Astrocyte (in vitro differentiated cells and primary cell): ENCODE measurements around the gene G3BP1. TPM values are rescaled to one million over a fixed set of nuclear protein-coding genes. Genes with fewer than 3 reads are reported as not detected.

Source experiments
- DNase-seq: peaks from one replicate; pipeline ENCODE4 v3.0.0-alpha.2; 2010; ENCODE audit warnings: low read depth
- FAIRE-seq: peaks from 2 replicates; lab custom pipeline; 2011; peaks lifted over from hg19 to GRCh38; lab: Jason Lieb, UNC
- H2AFZ ChIP-seq: 2 replicates; pipeline ENCODE4 v1.6.0; 2012; ENCODE audit warnings: low read depth, low read length, inconsistent platforms
- H3K27ac ChIP-seq: 2 replicates; pipeline ENCODE4 v1.5.1; 2011; ENCODE audit warnings: low read depth, low read length, inconsistent platforms
- H3K27me3 ChIP-seq: 2 replicates; pipeline ENCODE4 v1.6.0; 2011; ENCODE audit warnings: low read length, inconsistent platforms; ENCODE audit not compliant: insufficient read depth
- H3K36me3 ChIP-seq: 2 replicates; pipeline ENCODE4 v1.5.1; 2011; ENCODE audit warnings: low read length, inconsistent platforms; ENCODE audit not compliant: insufficient read depth
- H3K4me1 ChIP-seq: 2 replicates; pipeline ENCODE4 v1.5.1; 2011; ENCODE audit warnings: low read length, inconsistent platforms; ENCODE audit not compliant: insufficient read depth
- H3K4me2 ChIP-seq: 2 replicates; pipeline ENCODE4 v1.6.0; 2012; ENCODE audit warnings: low read length, inconsistent platforms
- H3K4me3 ChIP-seq: 2 replicates; pipeline ENCODE4 v1.5.1; 2011; ENCODE audit warnings: low read depth, mild to moderate bottlenecking, low read length, inconsistent platforms; ENCODE audit not compliant: insufficient read depth
- H3K79me2 ChIP-seq: 2 replicates; pipeline ENCODE4 v1.6.0; 2012; ENCODE audit warnings: mild to moderate bottlenecking, low read length, inconsistent platforms; ENCODE audit not compliant: insufficient read depth
- H3K9ac ChIP-seq: 2 replicates; pipeline ENCODE4 v1.6.0; 2012; ENCODE audit warnings: mild to moderate bottlenecking, low read length, inconsistent platforms
- H3K9me3 ChIP-seq: 2 replicates; pipeline ENCODE4 v1.5.1; 2012; ENCODE audit warnings: low read depth, mild to moderate bottlenecking, low read length, inconsistent platforms; ENCODE audit not compliant: insufficient read depth
- H4K20me1 ChIP-seq: 2 replicates; pipeline ENCODE4 v1.6.0; 2012; ENCODE audit warnings: low read length, inconsistent platforms; ENCODE audit not compliant: insufficient read depth
- H3K27ac Mint-ChIP-seq: one replicate; pipeline ENCODE4 v1.8.0; 2021; ENCODE audit warnings: mild to moderate bottlenecking, mixed read lengths; ENCODE audit not compliant: unreplicated experiment
- H3K27me3 Mint-ChIP-seq: one replicate; pipeline ENCODE4 v1.8.0; 2021; ENCODE audit warnings: low read depth, mixed read lengths; ENCODE audit not compliant: unreplicated experiment
- H3K36me3 Mint-ChIP-seq: one replicate; pipeline ENCODE4 v1.8.0; 2021; ENCODE audit warnings: low read depth, mixed read lengths; ENCODE audit not compliant: unreplicated experiment
- H3K4me1 Mint-ChIP-seq: one replicate; pipeline ENCODE4 v1.8.0; 2021; ENCODE audit warnings: low read depth, mixed read lengths; ENCODE audit not compliant: unreplicated experiment
- H3K4me3 Mint-ChIP-seq: one replicate; pipeline ENCODE4 v1.8.0; 2021; ENCODE audit warnings: mild to moderate bottlenecking, moderate library complexity, mixed read lengths; ENCODE audit not compliant: unreplicated experiment
- H3K9me3 Mint-ChIP-seq: one replicate; pipeline ENCODE4 v1.8.0; 2021; ENCODE audit warnings: mild to moderate bottlenecking, mixed read lengths; ENCODE audit not compliant: unreplicated experiment
- CTCF ChIP-seq: IDR thresholded peaks from 2 replicates; pipeline ENCODE4 v1.5.1; 2011; ENCODE audit warnings: low read depth, mild to moderate bottlenecking, inconsistent platforms, low read length, moderate library complexity; ENCODE audit not compliant: insufficient read depth
- EZH2 ChIP-seq: IDR thresholded peaks from 2 replicates; pipeline ENCODE4 v1.6.1; 2012; ENCODE audit warnings: mild to moderate bottlenecking, low read length, inconsistent platforms; ENCODE audit not compliant: insufficient read depth
- total RNA-seq: library from RNA; stranded (reverse); gene quantifications from 2 replicates; pipeline ENCODE4 v1.2.1, GENCODE V29; 2021

Gene G3BP1
- total RNA-seq, 1 donor from 2014 or later: 246 TPM

- Histone ChIP-seq H4K20me1 (peaks cover 82% of the 10 kb centered on the region), H3K4me3 (no peak overlapping the region), H3K4me2 (no peak overlapping the region), H3K9ac (no peak overlapping the region), H3K27me3 (no peaks in the 10 kb centered on the region), H3K36me3 (peaks cover 64% of the 10 kb centered on the region), H3K79me2 (peaks cover 97% of the 10 kb centered on the region), H3K9me3 (no peaks in the 10 kb centered on the region), H3K4me1 (no peaks in the 10 kb centered on the region), H2AFZ (no peak overlapping the region), H3K27ac (no peak overlapping the region)
- no peaks in the 10 kb centered on the region for H3K9me3 Mint-ChIP-seq
- FAIRE-seq (no peak), DNase-seq (no peak)
- H3K27ac Mint-ChIP-seq: no peak overlapping the region
- H3K4me3 Mint-ChIP-seq: no peak overlapping the region
- H3K27me3 Mint-ChIP-seq: no peaks in the 10 kb centered on the region
- no peak for TF ChIP-seq CTCF
- no peak for TF ChIP-seq EZH2
- H3K36me3 Mint-ChIP-seq: peaks cover 22% of the 10 kb centered on the region
- peaks cover 2% of the 10 kb centered on the region for H3K4me1 Mint-ChIP-seq
Measured at GRCh38 chr5:151793358-151793757, 21.6 kb downstream of the G3BP1 start.

- Histone ChIP-seq H3K4me2 (no peak overlapping the region), H3K27ac (no peak overlapping the region), H3K79me2 (peaks cover 89% of the 10 kb centered on the region), H3K27me3 (no peaks in the 10 kb centered on the region), H3K36me3 (peaks cover 68% of the 10 kb centered on the region), H3K4me3 (no peak overlapping the region), H3K4me1 (peaks cover 4% of the 10 kb centered on the region), H3K9ac (no peak overlapping the region), H3K9me3 (no peaks in the 10 kb centered on the region), H2AFZ (no peak overlapping the region), H4K20me1 (peaks cover 85% of the 10 kb centered on the region)
- DNase-seq (no peak), FAIRE-seq (no peak)
- no peak for TF ChIP-seq EZH2
- TF ChIP-seq CTCF: no peak
- peaks cover 8% of the 10 kb centered on the region for H3K4me1 Mint-ChIP-seq
- no peak overlapping the region for H3K4me3 Mint-ChIP-seq
- no peaks in the 10 kb centered on the region for H3K27me3 Mint-ChIP-seq
- no peaks in the 10 kb centered on the region for H3K9me3 Mint-ChIP-seq
- peaks cover 18% of the 10 kb centered on the region for H3K36me3 Mint-ChIP-seq
- no peak overlapping the region for H3K27ac Mint-ChIP-seq
Measured at GRCh38 chr5:151795426-151795825, 23.7 kb downstream of the G3BP1 start.

GRCh38 chr5:151798674-151799073 is 26.9 kb downstream of the G3BP1 start:
- Histone ChIP-seq H3K79me2 (peaks cover 65% of the 10 kb centered on the region), H3K9me3 (no peaks in the 10 kb centered on the region), H3K9ac (no peak overlapping the region), H3K27me3 (no peaks in the 10 kb centered on the region), H2AFZ (no peak overlapping the region), H3K27ac (no peak overlapping the region), H3K4me2 (no peak overlapping the region), H4K20me1 (peaks cover 73% of the 10 kb centered on the region), H3K4me1 (peaks cover 4% of the 10 kb centered on the region), H3K36me3 (peaks cover 64% of the 10 kb centered on the region), H3K4me3 (no peak overlapping the region)
- Mint-ChIP-seq H3K4me3 (no peak overlapping the region), H3K4me1 (peaks cover 8% of the 10 kb centered on the region), H3K27ac (no peak overlapping the region), H3K36me3 (peaks cover 18% of the 10 kb centered on the region), H3K9me3 (no peaks in the 10 kb centered on the region), H3K27me3 (no peaks in the 10 kb centered on the region)
- no peak for TF ChIP-seq EZH2
- TF ChIP-seq CTCF: no peak
- FAIRE-seq (no peak), DNase-seq (no peak)
